HUES64 (cell line): ENCODE results near the gene TTC22.

Experiments
- H3K27ac ChIP-seq: 2 replicates; pipeline ENCODE4 v1.7.0; 2013; ENCODE audit warnings: low read depth, low read length, inconsistent platforms
- H3K27me3 ChIP-seq: 2 replicates; pipeline ENCODE4 v1.6.1; 2013; ENCODE audit warnings: mild to moderate bottlenecking, low read length; ENCODE audit not compliant: insufficient read depth
- H3K36me3 ChIP-seq: 2 replicates; pipeline ENCODE4 v1.6.1; 2013; ENCODE audit warnings: mild to moderate bottlenecking, low read length; ENCODE audit not compliant: insufficient read depth
- H3K4me1 ChIP-seq: 2 replicates; pipeline ENCODE4 v1.6.1; 2013; ENCODE audit warnings: mild to moderate bottlenecking, low read length, moderate library complexity; ENCODE audit not compliant: insufficient read depth
- H3K4me3 ChIP-seq: 2 replicates; pipeline ENCODE4 v1.5.1; 2013; ENCODE audit warnings: mild to moderate bottlenecking, low read length, moderate library complexity
- H3K9ac ChIP-seq: 2 replicates; pipeline ENCODE4 v1.6.1; 2013; ENCODE audit warnings: mild to moderate bottlenecking, low read depth, low read length
- H3K9me3 ChIP-seq: 2 replicates; pipeline ENCODE4 v1.6.1; 2013; ENCODE audit warnings: low read depth, low read length; ENCODE audit not compliant: insufficient read depth
- WGBS: fragments of 150-250, 120-280 bp; methylation state at CpG from one replicate; pipeline ENCODE4 v1.1.7; 2013; ENCODE audit warnings: missing lambda C conversion rate; 5-methylcytosine and 5-hydroxymethylcytosine counted together

Gene TTC22

DNA sequence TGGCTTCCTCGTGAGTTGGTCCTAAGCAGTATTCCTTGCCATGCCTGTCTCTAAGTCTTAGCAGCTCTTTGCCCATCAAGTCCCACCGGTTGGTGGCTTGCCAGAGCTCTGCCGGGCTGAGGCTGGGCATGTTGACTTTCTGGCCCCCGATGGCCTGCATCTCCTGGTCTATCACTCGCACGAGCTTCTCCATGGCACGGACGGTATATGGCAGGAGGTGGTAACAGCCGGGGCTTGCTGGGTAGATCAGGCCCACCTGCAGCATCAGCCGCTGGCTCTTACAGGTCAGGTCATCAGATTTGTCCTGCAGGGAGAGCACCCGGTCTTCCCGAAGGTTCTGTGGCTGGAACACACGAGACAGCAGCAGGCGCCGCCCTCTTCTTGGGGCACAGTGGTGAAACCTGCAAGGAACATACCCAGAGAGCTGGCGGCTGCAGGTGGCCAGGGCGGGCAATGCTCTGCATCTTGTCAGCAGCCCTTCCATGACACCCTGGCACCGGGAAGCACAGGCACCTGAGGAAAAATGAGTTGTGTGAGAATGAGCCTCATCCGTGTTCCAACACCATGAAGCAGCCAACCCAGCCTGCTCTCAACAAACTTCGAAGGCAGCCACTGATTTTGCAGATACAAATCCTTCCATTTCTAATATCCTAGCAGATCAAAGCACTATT, 42.3 kb downstream of the TTC22 start:
- 0 out of 2 replicates have a peak, but pooled peaks cover 6% of the 10 kb centered on the region for H3K4me1 ChIP-seq
- 96% methylated on average over 20 of the region's 20 CpGs for WGBS
- H3K27ac ChIP-seq, result no peak overlapping the region
- H3K9ac ChIP-seq, result no peak overlapping the region
- no peak overlapping the region for H3K4me3 ChIP-seq
- H3K36me3 ChIP-seq, result peaks cover 34% of the 10 kb centered on the region
- H3K27me3 ChIP-seq, result no peaks in the 10 kb centered on the region
- no peaks in the 10 kb centered on the region for H3K9me3 ChIP-seq

GRCh38 chr1:54757833-54758232, 43.3 kb downstream of the TTC22 start:
- Histone ChIP-seq H3K9ac (no peak overlapping the region), H3K9me3 (no peaks in the 10 kb centered on the region), H3K4me3 (no peak overlapping the region), H3K36me3 (peaks cover 34% of the 10 kb centered on the region), H3K27ac (no peak overlapping the region), H3K27me3 (no peaks in the 10 kb centered on the region), H3K4me1 (no peaks in the 10 kb centered on the region)
- WGBS, result 97% methylated on average over 9 of the region's 9 CpGs

GRCh38 chr1:54754486-54755285, 46.4 kb downstream of the TTC22 start:
- 95% methylated on average over 25 of the region's 25 CpGs for WGBS

GRCh38 chr1:54754045-54754444, 47.1 kb downstream of the TTC22 start:
- 95% methylated on average over 22 of the region's 22 CpGs for WGBS
- no peak overlapping the region for H3K9ac ChIP-seq
- H3K9me3 ChIP-seq, result no peaks in the 10 kb centered on the region
- H3K4me1 ChIP-seq, result peaks cover 12% of the 10 kb centered on the region
- no peak overlapping the region for H3K27ac ChIP-seq
- no peaks in the 10 kb centered on the region for H3K27me3 ChIP-seq
- H3K36me3 ChIP-seq, result peaks cover 34% of the 10 kb centered on the region
- H3K4me3 ChIP-seq, result no peak overlapping the region

More at GRCh38 chr1:54754486-54755285, 46.4 kb downstream of the TTC22 start:
- peaks cover 12% of the 10 kb centered on the region for H3K4me1 ChIP-seq
- no peaks in the 10 kb centered on the region for H3K9me3 ChIP-seq
- no peak overlapping the region for H3K4me3 ChIP-seq
- H3K27ac ChIP-seq, result no peak overlapping the region
- no peaks in the 10 kb centered on the region for H3K27me3 ChIP-seq
- H3K36me3 ChIP-seq, result peaks cover 34% of the 10 kb centered on the region
- H3K9ac ChIP-seq, result no peak overlapping the region

GRCh38 chr1:54751426-54751825, 49.7 kb downstream of the TTC22 start:
- WGBS, result 65% methylated on average over 4 of the region's 4 CpGs

DNA sequence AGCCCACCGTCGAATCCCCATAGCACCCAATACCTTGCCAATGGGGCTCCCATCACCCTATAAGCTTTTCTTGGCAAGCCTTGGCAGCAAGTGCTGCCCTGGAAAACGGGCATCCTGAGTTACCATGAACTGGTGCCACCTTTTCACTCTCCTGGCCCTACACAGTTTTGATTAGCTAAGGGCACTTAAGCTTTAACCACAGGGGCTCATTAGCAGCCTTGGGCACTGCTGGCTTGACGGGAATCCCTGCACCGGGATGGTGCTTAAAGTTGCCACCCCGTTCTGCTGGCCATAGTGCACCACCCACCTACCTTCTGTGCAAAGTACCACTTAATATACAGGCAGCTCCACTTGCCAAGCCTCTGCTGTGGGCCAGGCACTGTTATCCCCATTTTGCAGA, 50.5 kb downstream of the TTC22 start:
- no peak overlapping the region for H3K4me3 ChIP-seq
- H3K27ac ChIP-seq, result no peak overlapping the region
- no peaks in the 10 kb centered on the region for H3K9me3 ChIP-seq
- peaks cover 12% of the 10 kb centered on the region for H3K4me1 ChIP-seq
- H3K36me3 ChIP-seq, result peaks cover 4% of the 10 kb centered on the region; the same call in 1 of the 2 replicates
- no peak overlapping the region for H3K9ac ChIP-seq
- WGBS, result 91% methylated on average over 6 of the region's 6 CpGs
- H3K27me3 ChIP-seq, result no peaks in the 10 kb centered on the region

More at GRCh38 chr1:54751426-54751825, 49.7 kb downstream of the TTC22 start:
- H3K9me3 ChIP-seq, result no peaks in the 10 kb centered on the region
- no peaks in the 10 kb centered on the region for H3K27me3 ChIP-seq
- peaks cover 8% of the 10 kb centered on the region; the same call in 1 of the 2 replicates for H3K36me3 ChIP-seq
- no peak overlapping the region for H3K27ac ChIP-seq
- H3K4me3 ChIP-seq, result no peak overlapping the region
- peaks cover 12% of the 10 kb centered on the region for H3K4me1 ChIP-seq
- no peak overlapping the region for H3K9ac ChIP-seq

DNA sequence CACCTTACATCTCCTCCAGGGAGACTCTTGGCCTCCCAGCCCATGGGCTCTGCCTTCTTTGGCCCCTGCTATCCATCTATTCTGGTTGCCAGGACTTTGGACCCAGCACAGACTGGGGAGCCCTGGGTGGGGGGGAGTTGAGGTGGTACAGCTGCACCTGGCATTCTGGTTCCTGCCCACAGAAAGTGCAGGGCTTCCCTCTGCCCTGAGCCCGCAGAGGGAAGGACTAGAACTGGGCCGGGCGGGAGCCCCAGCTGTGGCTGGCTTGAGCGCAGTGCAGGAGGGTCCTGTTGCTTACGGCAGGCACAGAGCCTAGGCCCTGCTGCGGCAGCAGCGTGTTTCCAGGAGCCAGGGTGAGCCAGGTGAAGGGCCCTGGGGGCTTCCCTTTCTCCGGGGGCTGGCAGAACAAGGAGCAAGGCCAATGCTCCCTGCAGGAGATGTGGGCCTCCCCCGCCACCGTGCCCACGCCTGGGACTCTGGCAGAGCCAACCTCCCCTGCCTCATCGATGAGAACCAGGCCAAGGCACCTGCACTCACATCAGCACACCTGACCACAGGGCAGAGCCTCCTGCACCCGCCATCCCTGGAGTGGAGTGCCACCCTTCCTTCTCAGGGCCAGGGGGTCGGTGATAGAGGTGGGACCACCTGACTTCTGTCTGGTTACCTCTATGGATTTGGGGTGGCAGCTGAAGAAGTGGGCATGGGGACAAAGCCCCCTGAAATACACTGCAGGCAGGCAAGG, 52.9 kb downstream of the TTC22 start:
- WGBS, result 92% methylated on average over 14 of the region's 14 CpGs
- no peaks in the 10 kb centered on the region for H3K9me3 ChIP-seq
- no peak overlapping the region for H3K4me3 ChIP-seq
- H3K4me1 ChIP-seq, result peaks cover 12% of the 10 kb centered on the region
- H3K9ac ChIP-seq, result no peak overlapping the region
- no peaks in the 10 kb centered on the region for H3K36me3 ChIP-seq
- no peaks in the 10 kb centered on the region for H3K27me3 ChIP-seq
- H3K27ac ChIP-seq, result no peak overlapping the region

- Histone ChIP-seq H3K9me3 (no peaks in the 10 kb centered on the region), H3K4me3 (no peak overlapping the region), H3K27me3 (no peaks in the 10 kb centered on the region), H3K27ac (no peak overlapping the region), H3K36me3 (peaks cover 17% of the 10 kb centered on the region), H3K4me1 (no peaks in the 10 kb centered on the region), H3K9ac (no peak overlapping the region)
- 92% methylated on average over 4 of the region's 4 CpGs for WGBS
These were observed 55.3 kb downstream of the TTC22 start for GRCh38 chr1:54745864-54746263.

DNA sequence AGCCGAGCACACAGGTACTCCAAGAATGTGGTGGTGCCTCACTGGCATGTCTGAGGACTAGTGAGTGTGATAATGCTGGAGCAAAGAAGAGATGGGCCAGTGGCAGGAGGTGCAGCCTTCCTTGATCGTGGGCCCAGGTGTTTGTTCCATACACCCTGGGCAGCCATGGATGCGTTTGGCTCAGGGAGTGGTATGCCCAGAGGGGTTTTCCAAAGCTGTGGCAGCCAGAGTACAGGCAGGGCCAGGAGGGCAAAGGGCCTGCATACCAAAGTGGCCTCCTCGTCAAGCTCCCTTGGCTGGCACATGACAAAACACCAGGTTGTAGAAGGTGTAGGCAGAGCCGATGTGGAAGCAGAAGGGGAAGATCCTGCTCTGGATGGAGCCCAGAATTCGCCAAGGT, 55.8 kb downstream of the TTC22 start:
- Histone ChIP-seq H3K27ac (no peak overlapping the region), H3K4me3 (no peak overlapping the region), H3K27me3 (no peaks in the 10 kb centered on the region), H3K36me3 (peaks cover 23% of the 10 kb centered on the region), H3K9me3 (no peaks in the 10 kb centered on the region), H3K4me1 (no peaks in the 10 kb centered on the region), H3K9ac (no peak overlapping the region)
- WGBS, result 88% methylated on average over 6 of the region's 6 CpGs

- peaks cover 29% of the 10 kb centered on the region for H3K36me3 ChIP-seq
These were observed 56.4 kb downstream of the TTC22 start for GRCh38 chr1:54744696-54745095.

More at GRCh38 chr1:54744696-54745095, 56.4 kb downstream of the TTC22 start:
- Histone ChIP-seq H3K27me3 (no peaks in the 10 kb centered on the region), H3K4me3 (no peak overlapping the region), H3K9ac (no peak overlapping the region), H3K27ac (no peak overlapping the region), H3K4me1 (no peaks in the 10 kb centered on the region), H3K9me3 (no peaks in the 10 kb centered on the region)
- 93% methylated on average over 3 of the region's 3 CpGs for WGBS
